Measurements from ENCODE around the gene IQCF5. TPM values are rescaled to one million over a fixed set of nuclear protein-coding genes. Genes with fewer than 3 reads are reported as not detected.

Gene IQCF5
- polyA plus RNA-seq, 1 of the 3 experiments (the other 2 are of a cell fraction), result not detected

- H3K27ac ChIP-seq (ENCODE audit: low read depth in 2 of 2, low read length in 1 of 2), result no peak overlapping the region
- H3K79me2 ChIP-seq (ENCODE audit: insufficient read depth), result no peaks in the 10 kb centered on the region
- H3K36me3 ChIP-seq (replicated peaks in 1 of 2; ENCODE audit: control insufficient read depth in 1 of 2, insufficient read depth in 2 of 2, low read length in 1 of 2), result no peaks in the 10 kb centered on the region
- POLR2A ChIA-PET, result no interaction called here
- 46% methylated on average over 2 of the region's 2 CpGs for WGBS (ENCODE audit: low lambda C conversion rate)
- H3K4me1 ChIP-seq (ENCODE audit: control insufficient read depth in 1 of 2, insufficient read depth in 2 of 2, low read depth in 1 of 2, low read length in 1 of 2), result no peaks in the 10 kb centered on the region
- H3K27me3 ChIP-seq (ENCODE audit: insufficient read depth), result no peaks in the 10 kb centered on the region; the same call in 1 of the 2 replicates
- H3K9ac ChIP-seq, result no peak overlapping the region
- CTCF ChIA-PET, result interaction anchor here (1.0 kb wide), 1 partner anchor 54 kb away, joined by 3 read pairs; the partner anchor contains the start of gene RRP9
- DNase-seq, result no peak
- H3K9me3 ChIP-seq, result no peaks in the 10 kb centered on the region
- no peak overlapping the region for H3K4me3 ChIP-seq (ENCODE audit: low read depth in 2 of 2, low read length in 1 of 2)
- no peak overlapping the region for H2AFZ ChIP-seq (ENCODE audit: low read depth)
- no peaks in the 10 kb centered on the region for H3F3A ChIP-seq (replicated peaks; ENCODE audit: insufficient read depth)
- TF ChIP-seq CHD2 (IDR thresholded peaks at IDR 0.05; ENCODE audit: low read length, partially characterized antibody), result no peak
- TF ChIP-seq MXI1 (IDR thresholded peaks at IDR 0.05; ENCODE audit: low read depth, low read length), result no peak
- TF ChIP-seq, protein P1, sequence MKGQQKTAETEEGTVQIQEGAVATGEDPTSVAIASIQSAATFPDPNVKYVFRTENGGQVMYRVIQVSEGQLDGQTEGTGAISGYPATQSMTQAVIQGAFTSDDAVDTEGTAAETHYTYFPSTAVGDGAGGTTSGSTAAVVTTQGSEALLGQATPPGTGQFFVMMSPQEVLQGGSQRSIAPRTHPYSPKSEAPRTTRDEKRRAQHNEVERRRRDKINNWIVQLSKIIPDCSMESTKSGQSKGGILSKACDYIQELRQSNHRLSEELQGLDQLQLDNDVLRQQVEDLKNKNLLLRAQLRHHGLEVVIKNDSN (IDR thresholded peaks at IDR 0.05; ENCODE audit: borderline replicate concordance, low read depth), result no peak
- TF ChIP-seq PBX3 (IDR thresholded peaks at IDR 0.05), result no peak
- no peak for TF ChIP-seq TCF12 (IDR thresholded peaks at IDR 0.05)
- TF ChIP-seq RXRA (IDR thresholded peaks at IDR 0.05; ENCODE audit: borderline replicate concordance, low read depth), result no peak
- no peak for TF ChIP-seq USF2 (IDR thresholded peaks at IDR 0.05; ENCODE audit: borderline replicate concordance, low read depth, low read length)
- no peak for TF ChIP-seq SIN3A (IDR thresholded peaks at IDR 0.05; ENCODE audit: borderline replicate concordance, low read depth, low read length)
- no peak for TF ChIP-seq MEF2A (IDR thresholded peaks at IDR 0.05; ENCODE audit: borderline replicate concordance, low read depth)
- no peak for TF ChIP-seq JUND (IDR thresholded peaks at IDR 0.05)
- no peak for TF ChIP-seq FOXM1 (IDR thresholded peaks at IDR 0.05; ENCODE audit: low read depth)
- TF ChIP-seq EZH2phosphoT487 (IDR thresholded peaks at IDR 0.05; ENCODE audit: borderline replicate concordance, low read depth), result no peak
- no peaks in the 10 kb centered on the region for H3K9me2 ChIP-seq
- no peak overlapping the region for H3K4me2 ChIP-seq
- H4K20me1 ChIP-seq (ENCODE audit: insufficient read depth), result no peaks in the 10 kb centered on the region
Observed at GRCh38 chr3:51887620-51888019, 12.2 kb upstream of the IQCF5 start.

DNA sequence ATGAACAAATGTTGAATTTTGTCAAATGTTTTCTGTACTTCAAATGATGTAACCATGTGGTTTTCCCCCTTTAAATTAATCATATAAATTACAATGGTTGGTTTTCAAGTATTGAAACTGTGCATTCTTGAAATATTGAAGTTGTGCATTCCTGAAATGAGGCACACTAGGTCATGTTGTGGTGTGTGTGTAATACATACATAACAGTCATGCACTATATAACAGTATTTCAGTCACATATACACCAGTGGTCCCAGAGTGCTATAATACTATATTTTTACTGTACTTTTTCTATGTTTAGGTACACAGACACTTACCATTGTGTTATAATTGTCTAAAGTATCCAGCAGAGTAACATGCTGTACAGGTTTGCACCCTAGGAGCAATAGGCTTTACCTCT is 11.0 kb upstream of the IQCF5 start:
- H3K9ac ChIP-seq, result no peak overlapping the region
- H3K27ac ChIP-seq (ENCODE audit: low read depth in 2 of 2, low read length in 1 of 2), result no peak overlapping the region
- H3K4me1 ChIP-seq (ENCODE audit: control insufficient read depth in 1 of 2, insufficient read depth in 2 of 2, low read depth in 1 of 2, low read length in 1 of 2), result no peaks in the 10 kb centered on the region
- H3K27me3 ChIP-seq (ENCODE audit: insufficient read depth), result no peaks in the 10 kb centered on the region; the same call in 1 of the 2 replicates
- no peak overlapping the region for H3K4me3 ChIP-seq (ENCODE audit: low read depth in 2 of 2, low read length in 1 of 2)
- H3F3A ChIP-seq (replicated peaks; ENCODE audit: insufficient read depth), result no peaks in the 10 kb centered on the region
- no peak overlapping the region for H3K4me2 ChIP-seq
- ChIA-PET POLR2A (no interaction called here), CTCF (interaction anchor here (1.0 kb wide), 1 partner anchor 55 kb away, joined by 3 read pairs; the partner anchor contains the start of gene RRP9)
- H4K20me1 ChIP-seq (ENCODE audit: insufficient read depth), result no peaks in the 10 kb centered on the region
- no peak for DNase-seq
- no peaks in the 10 kb centered on the region for H3K9me3 ChIP-seq
- no peaks in the 10 kb centered on the region for H3K79me2 ChIP-seq (ENCODE audit: insufficient read depth)
- H3K9me2 ChIP-seq, result no peaks in the 10 kb centered on the region
- H3K36me3 ChIP-seq (replicated peaks in 1 of 2; ENCODE audit: control insufficient read depth in 1 of 2, insufficient read depth in 2 of 2, low read length in 1 of 2), result no peaks in the 10 kb centered on the region
- H2AFZ ChIP-seq (ENCODE audit: low read depth), result no peak overlapping the region
- TF ChIP-seq EP300 (IDR thresholded peaks at IDR 0.05; ENCODE audit: borderline replicate concordance in 1 of 2, low read depth in 1 of 2, low read length in 1 of 2) (no peak), USF2 (IDR thresholded peaks at IDR 0.05; ENCODE audit: borderline replicate concordance, low read depth, low read length) (no peak), CHD2 (IDR thresholded peaks at IDR 0.05; ENCODE audit: low read length, partially characterized antibody) (no peak)
